Neural progenitor cell (in vitro differentiated cells): Measurements from ENCODE around the gene ANGPTL7.

Experiments
- EZH2 ChIP-seq: fragments of 200-600 bp; sonication (generic); IDR thresholded peaks from 2 replicates; pipeline ENCODE4 v1.6.1; 2017; ENCODE audit warnings: antibody characterized with exemption, mild to moderate bottlenecking, moderate library complexity
- EZH2phosphoT487 ChIP-seq: fragments of 200-600 bp; sonication (generic); IDR thresholded peaks from 2 replicates; pipeline ENCODE4 v1.6.1; 2017; ENCODE audit warnings: antibody characterized with exemption
- TF ChIP-seq, protein P1 (sequence below): fragments of 200-600 bp; sonication (generic); IDR thresholded peaks from 2 replicates; pipeline ENCODE4 v1.5.1; 2017; ENCODE audit warnings: antibody characterized with exemption, mild to moderate bottlenecking

DNA sequence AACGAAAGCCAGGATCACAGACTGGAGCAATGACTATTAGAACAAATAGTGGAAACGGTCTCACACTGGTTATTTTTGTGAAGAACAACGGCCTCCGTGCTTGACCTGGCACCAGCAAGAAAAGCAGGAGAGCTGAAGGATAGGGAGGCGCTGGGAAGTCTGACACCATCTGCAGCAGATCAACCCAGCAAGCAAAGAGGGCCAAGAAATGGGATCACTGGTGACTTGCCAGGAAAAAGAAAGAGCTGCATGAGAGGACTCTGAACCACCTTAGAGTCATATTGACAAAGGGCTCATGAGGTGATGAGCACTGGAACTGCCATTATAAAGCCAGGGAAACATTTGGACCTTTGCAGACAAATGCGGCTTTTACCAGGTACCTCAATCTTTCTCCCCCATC, 48.2 kb downstream of the ANGPTL7 start:
- TF ChIP-seq, protein P1, sequence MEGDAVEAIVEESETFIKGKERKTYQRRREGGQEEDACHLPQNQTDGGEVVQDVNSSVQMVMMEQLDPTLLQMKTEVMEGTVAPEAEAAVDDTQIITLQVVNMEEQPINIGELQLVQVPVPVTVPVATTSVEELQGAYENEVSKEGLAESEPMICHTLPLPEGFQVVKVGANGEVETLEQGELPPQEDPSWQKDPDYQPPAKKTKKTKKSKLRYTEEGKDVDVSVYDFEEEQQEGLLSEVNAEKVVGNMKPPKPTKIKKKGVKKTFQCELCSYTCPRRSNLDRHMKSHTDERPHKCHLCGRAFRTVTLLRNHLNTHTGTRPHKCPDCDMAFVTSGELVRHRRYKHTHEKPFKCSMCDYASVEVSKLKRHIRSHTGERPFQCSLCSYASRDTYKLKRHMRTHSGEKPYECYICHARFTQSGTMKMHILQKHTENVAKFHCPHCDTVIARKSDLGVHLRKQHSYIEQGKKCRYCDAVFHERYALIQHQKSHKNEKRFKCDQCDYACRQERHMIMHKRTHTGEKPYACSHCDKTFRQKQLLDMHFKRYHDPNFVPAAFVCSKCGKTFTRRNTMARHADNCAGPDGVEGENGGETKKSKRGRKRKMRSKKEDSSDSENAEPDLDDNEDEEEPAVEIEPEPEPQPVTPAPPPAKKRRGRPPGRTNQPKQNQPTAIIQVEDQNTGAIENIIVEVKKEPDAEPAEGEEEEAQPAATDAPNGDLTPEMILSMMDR = no peak
- TF ChIP-seq EZH2 (no peak), EZH2phosphoT487 (no peak)
